Measurements from ENCODE around the gene CACNA1I.

- TF ChIP-seq CTCF (IDR thresholded peaks at IDR 0.05; ENCODE audit: poor library complexity) (no peak), EZH2 (IDR thresholded peaks at IDR 0.05; ENCODE audit: borderline replicate concordance) (no peak), EZH2phosphoT487 (IDR thresholded peaks at IDR 0.05; ENCODE audit: low read depth, severe bottlenecking, unreplicated experiment) (no peak)
These were observed 27.7 kb downstream of the CACNA1I start for GRCh38 chr22:39598017-39598965.
